ENCODE results near the gene ZFAND3. TPM values are rescaled to one million over a fixed set of nuclear protein-coding genes. Genes with fewer than 3 reads are reported as not detected.
A peak's percentile ranks its signal among the peaks of the same experiment; 100 is the strongest.

Gene ZFAND3
- total and polyA plus RNA-seq, 2 donors (not counting 3 experiments of a cell fraction or from before 2014, with no cell fraction given): 15.4 to 54.2 TPM

DNA sequence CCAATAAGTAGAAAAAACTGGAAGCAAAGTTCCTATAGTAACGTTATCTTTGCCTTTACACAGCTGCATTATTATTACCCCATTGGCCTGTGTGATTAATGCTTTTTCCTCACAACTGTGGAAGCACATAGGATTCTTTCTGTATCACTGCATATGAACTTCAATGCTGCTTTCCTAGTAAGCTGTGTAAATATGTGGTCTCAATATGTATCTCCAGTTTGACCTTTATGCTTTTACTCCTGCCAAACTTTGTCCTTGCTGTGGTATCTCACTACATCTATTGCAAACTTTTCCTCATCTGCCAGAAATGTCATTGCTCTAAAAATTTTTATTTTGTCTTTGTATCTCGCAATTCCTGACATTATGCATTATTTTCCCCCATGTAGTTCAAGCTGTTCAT is 168.6 kb downstream of the ZFAND3 start:
- no peaks in the 10 kb centered on the region for H3K36me3 ChIP-seq (ENCODE audit: control insufficient read depth in 2 of 2, extremely low read depth in 1 of 2, insufficient read depth in 2 of 2, low read length in 2 of 2)
- H2AFZ ChIP-seq (ENCODE audit: low read depth, low read length): no peak overlapping the region
- no peaks in the 10 kb centered on the region for H3K9me3 ChIP-seq (replicated peaks; ENCODE audit: control insufficient read depth, insufficient read depth, low read length)
- no peak overlapping the region for H3K9ac ChIP-seq (replicated peaks; ENCODE audit: extremely low read depth, insufficient read depth, low read length)
- ChIA-PET POLR2A (interaction anchor here (1.4 kb wide), 1 partner anchor 170 kb away, joined by 3 read pairs; no protein-coding TSS in a partner anchor), CTCF (interaction anchor here (0.6 to 1.4 kb wide), 5 partner anchors 46 to 470 kb away, joined by 3 to 4 read pairs (median 3); no protein-coding TSS in a partner anchor)
- dilution Hi-C loops (cut with MboI; ENCODE audit: extremely low pct_ligation_motif_present, low sequenced_read_pairs): no loop called here
- no TSS peak for BruUV-seq (replicated peaks)
- no peaks in the 10 kb centered on the region for H3K27me3 ChIP-seq (ENCODE audit: control insufficient read depth in 2 of 2, insufficient read depth in 2 of 2, low read length in 2 of 2)
- TF ChIP-seq FOS (IDR thresholded peaks at IDR 0.05; ENCODE audit: borderline replicate concordance, insufficient read depth, low read length): no peak
- TF ChIP-seq POLR2A (IDR thresholded peaks at IDR 0.05; ENCODE audit: low read depth, low read length): no peak
- no peak for TF ChIP-seq EZH2 (IDR thresholded peaks at IDR 0.05; ENCODE audit: borderline replicate concordance, low read depth, low read length, severe bottlenecking)
- no peak for TF ChIP-seq POLR2AphosphoS5 (IDR thresholded peaks at IDR 0.05; ENCODE audit: insufficient read depth, low read depth, low read length)
- TF ChIP-seq GATA2 (IDR thresholded peaks at IDR 0.05; ENCODE audit: insufficient read depth, insufficient read length, low read depth, low read length): no peak
- TF ChIP-seq JUN (IDR thresholded peaks at IDR 0.05; ENCODE audit: borderline replicate concordance, insufficient read depth, insufficient read length, low read depth): no peak
- TF ChIP-seq, protein P1, sequence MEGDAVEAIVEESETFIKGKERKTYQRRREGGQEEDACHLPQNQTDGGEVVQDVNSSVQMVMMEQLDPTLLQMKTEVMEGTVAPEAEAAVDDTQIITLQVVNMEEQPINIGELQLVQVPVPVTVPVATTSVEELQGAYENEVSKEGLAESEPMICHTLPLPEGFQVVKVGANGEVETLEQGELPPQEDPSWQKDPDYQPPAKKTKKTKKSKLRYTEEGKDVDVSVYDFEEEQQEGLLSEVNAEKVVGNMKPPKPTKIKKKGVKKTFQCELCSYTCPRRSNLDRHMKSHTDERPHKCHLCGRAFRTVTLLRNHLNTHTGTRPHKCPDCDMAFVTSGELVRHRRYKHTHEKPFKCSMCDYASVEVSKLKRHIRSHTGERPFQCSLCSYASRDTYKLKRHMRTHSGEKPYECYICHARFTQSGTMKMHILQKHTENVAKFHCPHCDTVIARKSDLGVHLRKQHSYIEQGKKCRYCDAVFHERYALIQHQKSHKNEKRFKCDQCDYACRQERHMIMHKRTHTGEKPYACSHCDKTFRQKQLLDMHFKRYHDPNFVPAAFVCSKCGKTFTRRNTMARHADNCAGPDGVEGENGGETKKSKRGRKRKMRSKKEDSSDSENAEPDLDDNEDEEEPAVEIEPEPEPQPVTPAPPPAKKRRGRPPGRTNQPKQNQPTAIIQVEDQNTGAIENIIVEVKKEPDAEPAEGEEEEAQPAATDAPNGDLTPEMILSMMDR (IDR thresholded peaks at IDR 0.05; ENCODE audit: extremely low read depth in 1 of 2, insufficient read depth in 1 of 2, low read depth in 1 of 2, low read length in 2 of 2): no peak
- TF ChIP-seq, protein P2, sequence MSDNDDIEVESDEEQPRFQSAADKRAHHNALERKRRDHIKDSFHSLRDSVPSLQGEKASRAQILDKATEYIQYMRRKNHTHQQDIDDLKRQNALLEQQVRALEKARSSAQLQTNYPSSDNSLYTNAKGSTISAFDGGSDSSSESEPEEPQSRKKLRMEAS (IDR thresholded peaks at IDR 0.05; ENCODE audit: insufficient read depth, insufficient read length): no peak
- TF ChIP-seq MYC (IDR thresholded peaks at IDR 0.05; ENCODE audit: low read depth, low read length): no peak
- no peak overlapping the region for H3K4me3 ChIP-seq (replicated peaks in 1 of 3; ENCODE audit: insufficient read depth in 1 of 3, low read depth in 1 of 3, low read length in 3 of 3)
- no peak overlapping the region for H3K27ac ChIP-seq (ENCODE audit: insufficient read depth, low read depth, low read length)
- peaks cover 26% of the 10 kb centered on the region for H4K20me1 ChIP-seq (replicated peaks; ENCODE audit: control insufficient read depth, extremely low read depth, insufficient read depth, low read length)
- intact Hi-C loops (cut with micrococcal nuclease): no loop called here
- no peak for FAIRE-seq
- peaks cover 69% of the 10 kb centered on the region for H3K79me2 ChIP-seq (ENCODE audit: control insufficient read depth, insufficient read depth, low read length)
- H3K4me1 ChIP-seq (ENCODE audit: control insufficient read depth, extremely low read depth, insufficient read depth, low read length): no peaks in the 10 kb centered on the region
- H3K9me1 ChIP-seq (replicated peaks; ENCODE audit: control insufficient read depth, extremely low read depth, insufficient read depth, low read length): no peaks in the 10 kb centered on the region
- DNase-seq (ENCODE audit: low read depth, low spot score): peak; percentile 51
- no peak overlapping the region for H3K4me2 ChIP-seq (ENCODE audit: insufficient read depth, low read length)
